ENCODE data around the gene PRDX3.

DNA sequence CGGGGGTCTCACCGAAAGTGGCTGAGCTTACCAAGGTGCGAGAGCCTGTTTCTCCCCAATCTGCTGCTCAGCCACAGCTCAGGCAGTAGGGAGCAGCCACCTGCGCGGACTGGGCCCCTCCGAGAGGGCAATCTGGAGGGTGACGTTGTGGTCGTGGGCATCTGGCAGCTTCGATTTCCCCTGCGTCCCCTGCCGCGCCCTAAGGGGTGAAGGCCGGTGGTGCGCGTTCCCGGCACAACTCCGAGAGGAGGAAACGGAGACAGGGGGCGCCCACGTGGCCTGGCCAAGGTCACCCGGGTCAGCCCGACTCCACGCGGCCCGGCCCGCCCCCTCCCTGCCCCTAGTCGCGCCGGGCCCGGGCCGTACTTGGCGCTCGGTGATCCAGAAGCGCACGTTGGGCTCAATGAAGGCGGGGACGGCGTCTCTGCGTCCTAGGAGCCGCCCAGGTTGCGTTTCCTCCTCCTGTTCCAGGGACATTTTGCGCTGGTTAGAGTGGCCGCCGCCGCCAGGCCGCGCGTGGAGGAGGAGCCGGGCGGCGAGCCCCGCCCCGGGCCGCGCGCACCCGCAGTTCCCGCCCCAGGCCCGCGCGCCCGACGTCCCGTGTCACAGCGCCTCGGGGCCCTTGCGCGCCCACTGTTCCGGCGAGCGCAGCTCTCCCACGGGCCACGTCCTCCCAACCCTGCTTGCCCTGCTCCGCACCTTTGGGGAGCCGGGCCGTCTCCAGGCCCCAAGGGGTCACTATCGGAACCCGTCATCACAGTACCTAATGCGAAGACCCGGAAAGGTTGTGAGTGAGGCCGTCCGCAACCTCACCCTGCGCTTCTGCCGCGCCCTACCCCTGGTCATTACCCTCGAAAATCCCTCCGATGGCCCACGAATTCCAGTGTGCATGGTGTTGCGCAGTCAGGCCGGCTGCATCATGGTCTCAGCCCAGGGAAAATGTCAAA lies 13.2 kb downstream of the PRDX3 start, which contains the start of gene SFXN4:
- TF ChIP-seq, protein P1, sequence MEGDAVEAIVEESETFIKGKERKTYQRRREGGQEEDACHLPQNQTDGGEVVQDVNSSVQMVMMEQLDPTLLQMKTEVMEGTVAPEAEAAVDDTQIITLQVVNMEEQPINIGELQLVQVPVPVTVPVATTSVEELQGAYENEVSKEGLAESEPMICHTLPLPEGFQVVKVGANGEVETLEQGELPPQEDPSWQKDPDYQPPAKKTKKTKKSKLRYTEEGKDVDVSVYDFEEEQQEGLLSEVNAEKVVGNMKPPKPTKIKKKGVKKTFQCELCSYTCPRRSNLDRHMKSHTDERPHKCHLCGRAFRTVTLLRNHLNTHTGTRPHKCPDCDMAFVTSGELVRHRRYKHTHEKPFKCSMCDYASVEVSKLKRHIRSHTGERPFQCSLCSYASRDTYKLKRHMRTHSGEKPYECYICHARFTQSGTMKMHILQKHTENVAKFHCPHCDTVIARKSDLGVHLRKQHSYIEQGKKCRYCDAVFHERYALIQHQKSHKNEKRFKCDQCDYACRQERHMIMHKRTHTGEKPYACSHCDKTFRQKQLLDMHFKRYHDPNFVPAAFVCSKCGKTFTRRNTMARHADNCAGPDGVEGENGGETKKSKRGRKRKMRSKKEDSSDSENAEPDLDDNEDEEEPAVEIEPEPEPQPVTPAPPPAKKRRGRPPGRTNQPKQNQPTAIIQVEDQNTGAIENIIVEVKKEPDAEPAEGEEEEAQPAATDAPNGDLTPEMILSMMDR (IDR thresholded peaks at IDR 0.05), result peak in 1 of 4 experiments; percentile 5
- peak; percentile 9 for TF ChIP-seq POLR2AphosphoS5 (IDR thresholded peaks at IDR 0.05)
- peak; percentile 58 for TF ChIP-seq POLR2A (IDR thresholded peaks at IDR 0.05)
